ENCODE measurements around the gene WAS.
A peak's percentile ranks its signal among the peaks of the same experiment; 100 is the strongest.
"Not testable (repeated sequence)": the region's sequence is repeated elsewhere in the genome, so short reads cannot be mapped to it uniquely, and the experiment has no call there.

Gene WAS

GRCh38 chrX:48688531-48689150 is 5.0 kb downstream of the WAS start:
- no peak overlapping the region for H3K4me3 ChIP-seq (ENCODE audit: low read depth, low read length)

GRCh38 chrX:48689208-48689920 is 5.8 kb downstream of the WAS start:
- H3K4me3 ChIP-seq (ENCODE audit: low read depth, low read length): no peak overlapping the region
- no peak for DNase-seq (ENCODE audit: low read depth)
- TF ChIP-seq CTCF (IDR thresholded peaks at IDR 0.05; ENCODE audit: control insufficient read depth, extremely low read depth, insufficient read depth): no peak

More at GRCh38 chrX:48688531-48689150, 5.0 kb downstream of the WAS start:
- TF ChIP-seq CTCF (IDR thresholded peaks at IDR 0.05; ENCODE audit: control insufficient read depth, extremely low read depth, insufficient read depth): no peak
- DNase-seq (ENCODE audit: low read depth): no peak

- H3K4me3 ChIP-seq (ENCODE audit: low read depth, low read length); DNase-seq (ENCODE audit: low read depth): not testable (repeated sequence)
These were observed 8.1 kb downstream of the WAS start for GRCh38 chrX:48691746-48692145.

GRCh38 chrX:48694776-48695533 is 11.4 kb downstream of the WAS start:
- DNase-seq (ENCODE audit: low read depth): no peak
- no peak overlapping the region; the same call in 1 of the 2 replicates for H3K4me3 ChIP-seq (ENCODE audit: low read depth, low read length)
- TF ChIP-seq CTCF (IDR thresholded peaks at IDR 0.05; ENCODE audit: control insufficient read depth, extremely low read depth, insufficient read depth): no peak

- no peak for DNase-seq (ENCODE audit: low read depth)
- H3K4me3 ChIP-seq (ENCODE audit: low read depth, low read length): peak overlapping the region; percentile 77
- no peak for TF ChIP-seq CTCF (IDR thresholded peaks at IDR 0.05; ENCODE audit: control insufficient read depth, extremely low read depth, insufficient read depth)
These were observed 11.9 kb downstream of the WAS start for GRCh38 chrX:48695534-48695896.

- no peak for DNase-seq (ENCODE audit: low read depth)
- no peak for TF ChIP-seq CTCF (IDR thresholded peaks at IDR 0.05; ENCODE audit: control insufficient read depth, extremely low read depth, insufficient read depth)
- H3K4me3 ChIP-seq (ENCODE audit: low read depth, low read length): peak overlapping the region; percentile 77
These were observed 12.3 kb downstream of the WAS start for GRCh38 chrX:48695925-48696300.

GRCh38 chrX:48696301-48696908 is 12.8 kb downstream of the WAS start, which contains the start of gene SUV39H1:
TSS of gene SUV39H1 (plus strand) at chrX:48696734. CDS start at chrX:48696785, 51 bp downstream.
- H3K4me3 ChIP-seq (ENCODE audit: low read depth, low read length): peak within 1 kb of the TSS; percentile 77
- no peak for TF ChIP-seq CTCF (IDR thresholded peaks at IDR 0.05; ENCODE audit: control insufficient read depth, extremely low read depth, insufficient read depth)
- DNase-seq (ENCODE audit: low read depth): peak; percentile 66

All from LNCaP clone FGC (cell line).